ENCODE results near the gene CGNL1. TPM values are rescaled to one million over a fixed set of nuclear protein-coding genes. Genes with fewer than 3 reads are reported as not detected.

Gene CGNL1
- total RNA-seq, 2 donors from 2014 or later, result not detected

- H3K4me1 Mint-ChIP-seq, result no peaks in the 10 kb centered on the region
- no peak overlapping the region for H3K4me3 Mint-ChIP-seq
- H3K27me3 Mint-ChIP-seq, result peaks cover 26% of the 10 kb centered on the region
- ATAC-seq (replicated peaks), result no peak
- H3K36me3 Mint-ChIP-seq (ENCODE audit: low read depth), result no peaks in the 10 kb centered on the region
- no peak overlapping the region for H3K27ac Mint-ChIP-seq
- H3K9me3 Mint-ChIP-seq, result no peaks in the 10 kb centered on the region
Observed at GRCh38 chr15:57573151-57573550, 196.8 kb downstream of the CGNL1 start.

- no peaks in the 10 kb centered on the region for H3K4me1 Mint-ChIP-seq
- no peaks in the 10 kb centered on the region for H3K36me3 Mint-ChIP-seq (ENCODE audit: low read depth)
- peaks cover 26% of the 10 kb centered on the region for H3K27me3 Mint-ChIP-seq
- no peaks in the 10 kb centered on the region for H3K9me3 Mint-ChIP-seq
- no peak overlapping the region for H3K4me3 Mint-ChIP-seq
- no peak overlapping the region for H3K27ac Mint-ChIP-seq
- ATAC-seq (replicated peaks), result no peak
Observed at GRCh38 chr15:57575363-57575762, 199.1 kb downstream of the CGNL1 start.

- H3K4me3 Mint-ChIP-seq, result no peak overlapping the region
- H3K27ac Mint-ChIP-seq, result no peak overlapping the region
- no peak for ATAC-seq (replicated peaks)
- H3K9me3 Mint-ChIP-seq, result peaks cover 7% of the 10 kb centered on the region
- peaks cover 26% of the 10 kb centered on the region for H3K27me3 Mint-ChIP-seq
- H3K4me1 Mint-ChIP-seq, result no peaks in the 10 kb centered on the region
- H3K36me3 Mint-ChIP-seq (ENCODE audit: low read depth), result no peaks in the 10 kb centered on the region
Observed at GRCh38 chr15:57578288-57578900, 202.1 kb downstream of the CGNL1 start.

GRCh38 chr15:57580428-57580827 is 204.1 kb downstream of the CGNL1 start:
- H3K27ac Mint-ChIP-seq, result no peak overlapping the region
- peaks cover 10% of the 10 kb centered on the region for H3K9me3 Mint-ChIP-seq
- no peaks in the 10 kb centered on the region for H3K36me3 Mint-ChIP-seq (ENCODE audit: low read depth)
- peaks cover 28% of the 10 kb centered on the region for H3K27me3 Mint-ChIP-seq
- no peak for ATAC-seq (replicated peaks)
- H3K4me3 Mint-ChIP-seq, result no peak overlapping the region
- H3K4me1 Mint-ChIP-seq, result no peaks in the 10 kb centered on the region

GRCh38 chr15:57580866-57581265 is 204.6 kb downstream of the CGNL1 start:
- Mint-ChIP-seq H3K27me3 (peaks cover 28% of the 10 kb centered on the region), H3K27ac (no peak overlapping the region), H3K36me3 (ENCODE audit: low read depth) (no peaks in the 10 kb centered on the region), H3K4me3 (no peak overlapping the region), H3K4me1 (no peaks in the 10 kb centered on the region), H3K9me3 (peaks cover 10% of the 10 kb centered on the region)
- no peak for ATAC-seq (replicated peaks)

- Mint-ChIP-seq H3K27me3 (peaks cover 27% of the 10 kb centered on the region), H3K4me1 (peaks cover 4% of the 10 kb centered on the region), H3K9me3 (peaks cover 10% of the 10 kb centered on the region), H3K27ac (no peak overlapping the region), H3K36me3 (ENCODE audit: low read depth) (no peaks in the 10 kb centered on the region), H3K4me3 (no peak overlapping the region)
- ATAC-seq (replicated peaks), result no peak
Observed at GRCh38 chr15:57582090-57582489, 205.8 kb downstream of the CGNL1 start.

- ATAC-seq (replicated peaks), result no peak
- peaks cover 21% of the 10 kb centered on the region for H3K27me3 Mint-ChIP-seq
Observed at GRCh38 chr15:57583282-57583681, 207.0 kb downstream of the CGNL1 start.

GRCh38 chr15:57583720-57584119 is 207.4 kb downstream of the CGNL1 start:
- Mint-ChIP-seq H3K4me1 (peaks cover 13% of the 10 kb centered on the region), H3K9me3 (peaks cover 10% of the 10 kb centered on the region), H3K27me3 (peaks cover 21% of the 10 kb centered on the region), H3K36me3 (ENCODE audit: low read depth) (no peaks in the 10 kb centered on the region), H3K27ac (no peak overlapping the region), H3K4me3 (no peak overlapping the region)
- ATAC-seq (replicated peaks), result no peak

More at GRCh38 chr15:57583282-57583681, 207.0 kb downstream of the CGNL1 start:
- Mint-ChIP-seq H3K4me1 (peaks cover 13% of the 10 kb centered on the region), H3K27ac (no peak overlapping the region), H3K9me3 (peaks cover 10% of the 10 kb centered on the region), H3K4me3 (no peak overlapping the region), H3K36me3 (ENCODE audit: low read depth) (no peaks in the 10 kb centered on the region)

- Mint-ChIP-seq H3K4me1 (peaks cover 18% of the 10 kb centered on the region), H3K4me3 (no peak overlapping the region), H3K9me3 (peaks cover 10% of the 10 kb centered on the region), H3K27ac (no peak overlapping the region), H3K27me3 (peaks cover 29% of the 10 kb centered on the region), H3K36me3 (ENCODE audit: low read depth) (no peaks in the 10 kb centered on the region)
- ATAC-seq (replicated peaks), result peak; percentile 50
Observed at GRCh38 chr15:57586661-57587424, 210.5 kb downstream of the CGNL1 start.

- Mint-ChIP-seq H3K4me1 (peaks cover 18% of the 10 kb centered on the region), H3K36me3 (ENCODE audit: low read depth) (no peaks in the 10 kb centered on the region), H3K27ac (no peak overlapping the region), H3K27me3 (peaks cover 28% of the 10 kb centered on the region), H3K4me3 (no peak overlapping the region), H3K9me3 (no peaks in the 10 kb centered on the region)
- ATAC-seq (replicated peaks), result no peak
Observed at GRCh38 chr15:57589281-57589680, 213.0 kb downstream of the CGNL1 start.

GRCh38 chr15:57589754-57590153 is 213.4 kb downstream of the CGNL1 start:
- no peak for ATAC-seq (replicated peaks)

GRCh38 chr15:57591237-57591821 is 215.0 kb downstream of the CGNL1 start:
- H3K4me3 Mint-ChIP-seq, result peak overlapping the region; percentile 58
- H3K9me3 Mint-ChIP-seq, result no peaks in the 10 kb centered on the region
- H3K4me1 Mint-ChIP-seq, result peaks cover 18% of the 10 kb centered on the region
- H3K36me3 Mint-ChIP-seq (ENCODE audit: low read depth), result no peaks in the 10 kb centered on the region
- H3K27ac Mint-ChIP-seq, result no peak overlapping the region
- ATAC-seq (replicated peaks), result peak; percentile 35
- peaks cover 28% of the 10 kb centered on the region for H3K27me3 Mint-ChIP-seq

More at GRCh38 chr15:57589754-57590153, 213.4 kb downstream of the CGNL1 start:
- Mint-ChIP-seq H3K27ac (no peak overlapping the region), H3K36me3 (ENCODE audit: low read depth) (no peaks in the 10 kb centered on the region), H3K27me3 (peaks cover 28% of the 10 kb centered on the region), H3K4me1 (peaks cover 18% of the 10 kb centered on the region), H3K4me3 (no peak overlapping the region), H3K9me3 (no peaks in the 10 kb centered on the region)

GRCh38 chr15:57591822-57592367 is 215.6 kb downstream of the CGNL1 start, which contains the start of gene MYZAP:
Gene MYZAP (plus strand): TSS chr15:57591904. CDS start chr15:57592035, 131 bp downstream.
- no peak within 1 kb of the TSS for H3K27ac Mint-ChIP-seq
- peaks cover 32% of the 10 kb centered on the region for H3K27me3 Mint-ChIP-seq
- peaks cover 17% of the 10 kb centered on the region for H3K4me1 Mint-ChIP-seq
- H3K9me3 Mint-ChIP-seq, result no peaks in the 10 kb centered on the region
- H3K36me3 Mint-ChIP-seq (ENCODE audit: low read depth), result no peaks in the 10 kb centered on the region
- ATAC-seq (replicated peaks), result peak; percentile 81
- peak within 1 kb of the TSS; percentile 58 for H3K4me3 Mint-ChIP-seq

GRCh38 chr15:57592426-57592825 is 216.1 kb downstream of the CGNL1 start:
- Mint-ChIP-seq H3K27ac (no peak overlapping the region), H3K36me3 (ENCODE audit: low read depth) (no peaks in the 10 kb centered on the region), H3K27me3 (peaks cover 32% of the 10 kb centered on the region), H3K9me3 (no peaks in the 10 kb centered on the region), H3K4me1 (peaks cover 11% of the 10 kb centered on the region), H3K4me3 (peak overlapping the region; percentile 34)
- ATAC-seq (replicated peaks), result no peak

All from activated T-helper 17 cell treated with anti-CD3 and anti-CD28 coated beads, Interleukin-2, amount 50 U/mL, for 72 hours (primary cell).